PC-9 (cell line): ENCODE results near the gene BDH1.

ENCODE experiments used
- CTCF ChIP-seq: fragments of 200-600 bp; sonication (generic); conservative IDR thresholded peaks from 2 replicates; pipeline ENCODE4 v1.6.1; 2017; ENCODE audit warnings: mixed run types, antibody characterized with exemption, mild to moderate bottlenecking, moderate library complexity
- EZH2 ChIP-seq: fragments of 200-600 bp; sonication (generic); IDR thresholded peaks from 2 replicates; pipeline ENCODE4 v1.8.0; 2017; ENCODE audit warnings: antibody characterized with exemption, low read depth

GRCh38 chr3:197516517-197516889 is 39.3 kb downstream of the BDH1 start:
- TF ChIP-seq CTCF (no peak), EZH2 (no peak)
